Urothelium cell line (cell line): ENCODE data around the gene STOML3.

Experiments used
- DNase-seq: peaks from one replicate; pipeline ENCODE4 v3.0.0; 2011; ENCODE audit warnings: low spot score, mixed read lengths
- FAIRE-seq: peaks from 2 replicates; lab custom pipeline; 2011; peaks lifted over from hg19 to GRCh38; lab: Jason Lieb, UNC

STOML3 gene

GRCh38 chr13:38922170-38922569 lies 68.5 kb downstream of the STOML3 start:
- DNase-seq (no peak), FAIRE-seq (no peak)

- DNase-seq, result no peak
- no peak for FAIRE-seq
These were observed 69.5 kb downstream of the STOML3 start for GRCh38 chr13:38921081-38921480.
